ENCODE data around the gene FANCC. TPM values are rescaled to one million over a fixed set of nuclear protein-coding genes. Genes with fewer than 3 reads are reported as not detected.

Gene FANCC
- total RNA-seq, 1 experiment from 2014 or later: 19.4 TPM

DNA sequence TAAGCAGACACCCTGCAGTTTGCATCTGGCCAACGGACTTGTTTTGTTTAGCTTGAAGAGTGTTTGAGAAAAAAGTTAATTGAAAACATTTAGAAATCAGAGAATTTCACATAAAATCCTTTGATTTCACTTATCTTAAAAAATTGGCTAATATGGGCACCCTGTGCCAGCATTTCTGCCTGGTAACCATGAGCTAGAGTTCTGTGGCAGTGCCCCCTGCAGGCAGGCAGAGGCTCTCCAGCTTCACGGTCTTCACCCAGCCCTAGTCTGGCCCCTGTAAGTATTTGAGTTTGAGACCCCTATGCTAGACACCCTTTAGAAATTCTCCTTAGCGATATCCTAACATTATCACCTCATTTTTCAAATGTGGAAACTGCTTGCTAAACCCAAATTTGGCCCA lies 18.8 kb upstream of the FANCC start:
- BruUV-seq (replicated peaks): no TSS peak
- Histone ChIP-seq H3K4me3 (replicated peaks in 1 of 2; ENCODE audit: low read depth in 1 of 2, low read length in 2 of 2) (no peak overlapping the region), H3K4me2 (ENCODE audit: low read length) (no peak overlapping the region), H4K20me1 (ENCODE audit: insufficient read depth) (no peaks in the 10 kb centered on the region), H3K9me3 (ENCODE audit: control insufficient read depth in 1 of 2, insufficient read depth in 1 of 2, low read depth in 1 of 2, low read length in 2 of 2) (no peaks in the 10 kb centered on the region), H3K9ac (ENCODE audit: low read length) (no peak overlapping the region), H3K36me3 (ENCODE audit: control insufficient read depth in 1 of 2, insufficient read depth in 2 of 2, low read length in 2 of 2) (no peaks in the 10 kb centered on the region), H3K9me2 (ENCODE audit: insufficient read depth) (no peaks in the 10 kb centered on the region), H3K27ac (ENCODE audit: low read depth, low read length) (no peak overlapping the region), H3K4me1 (ENCODE audit: control insufficient read depth in 1 of 2, insufficient read depth in 2 of 2, low read length in 2 of 2) (no peaks in the 10 kb centered on the region), H3K27me3 (ENCODE audit: insufficient read depth, low read length) (no peaks in the 10 kb centered on the region), H2AFZ (ENCODE audit: low read depth, low read length, poor library complexity, severe bottlenecking) (no peak overlapping the region), H3K79me2 (ENCODE audit: insufficient read depth, low read length) (no peaks in the 10 kb centered on the region)
- intact Hi-C loops (cut with micrococcal nuclease): no loop called here
- ChIA-PET RAD21 (ENCODE audit: low non-redundant PET in 1 of 2, low total read pairs in 2 of 2, uncharacterized antibody in 2 of 2, unreplicated experiment in 2 of 2) (interaction anchor here in 1 of 2 experiments (0.5 kb wide), 1 partner anchor 120 kb away, joined by 3 read pairs; no protein-coding TSS in a partner anchor), POLR2A (no interaction called here), CTCF (interaction anchor here (0.8 to 1.4 kb wide), 11 partner anchors 9 to 209 kb away, joined by 3 to 7 read pairs (median 3); no protein-coding TSS in a partner anchor)
- DNase-seq (ENCODE audit: low read depth, low spot score) (no peak), ATAC-seq (peak; percentile 98)
- TF ChIP-seq EGR1 (IDR thresholded peaks at IDR 0.05; ENCODE audit: low read depth) (no peak), YY1 (IDR thresholded peaks at IDR 0.05; ENCODE audit: extremely low read depth, insufficient replicate concordance, low read depth, low read length) (no peak), SRF (IDR thresholded peaks at IDR 0.05; ENCODE audit: low read depth) (no peak), SIN3A (IDR thresholded peaks at IDR 0.05; ENCODE audit: low read depth) (no peak), ZFX (IDR thresholded peaks at IDR 0.05) (no peak), ZNF274 (IDR thresholded peaks at IDR 0.05; ENCODE audit: low read depth, low read length) (no peak), RAD21 (IDR thresholded peaks at IDR 0.05; ENCODE audit: low read depth) (peak; percentile 39; the same call in 1 of the 2 replicates)
- TF ChIP-seq, protein P1, sequence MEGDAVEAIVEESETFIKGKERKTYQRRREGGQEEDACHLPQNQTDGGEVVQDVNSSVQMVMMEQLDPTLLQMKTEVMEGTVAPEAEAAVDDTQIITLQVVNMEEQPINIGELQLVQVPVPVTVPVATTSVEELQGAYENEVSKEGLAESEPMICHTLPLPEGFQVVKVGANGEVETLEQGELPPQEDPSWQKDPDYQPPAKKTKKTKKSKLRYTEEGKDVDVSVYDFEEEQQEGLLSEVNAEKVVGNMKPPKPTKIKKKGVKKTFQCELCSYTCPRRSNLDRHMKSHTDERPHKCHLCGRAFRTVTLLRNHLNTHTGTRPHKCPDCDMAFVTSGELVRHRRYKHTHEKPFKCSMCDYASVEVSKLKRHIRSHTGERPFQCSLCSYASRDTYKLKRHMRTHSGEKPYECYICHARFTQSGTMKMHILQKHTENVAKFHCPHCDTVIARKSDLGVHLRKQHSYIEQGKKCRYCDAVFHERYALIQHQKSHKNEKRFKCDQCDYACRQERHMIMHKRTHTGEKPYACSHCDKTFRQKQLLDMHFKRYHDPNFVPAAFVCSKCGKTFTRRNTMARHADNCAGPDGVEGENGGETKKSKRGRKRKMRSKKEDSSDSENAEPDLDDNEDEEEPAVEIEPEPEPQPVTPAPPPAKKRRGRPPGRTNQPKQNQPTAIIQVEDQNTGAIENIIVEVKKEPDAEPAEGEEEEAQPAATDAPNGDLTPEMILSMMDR (IDR thresholded peaks at IDR 0.05 in 2 of 3, conservative IDR thresholded peaks at IDR 0.05 in 1 of 3; ENCODE audit: borderline replicate concordance in 1 of 3, insufficient read depth in 1 of 3, low read depth in 2 of 3, low read length in 2 of 3): peak; percentile 29 to 92 (median 79); a peak in 5 of 6 replicates
- TF ChIP-seq, protein P2, sequence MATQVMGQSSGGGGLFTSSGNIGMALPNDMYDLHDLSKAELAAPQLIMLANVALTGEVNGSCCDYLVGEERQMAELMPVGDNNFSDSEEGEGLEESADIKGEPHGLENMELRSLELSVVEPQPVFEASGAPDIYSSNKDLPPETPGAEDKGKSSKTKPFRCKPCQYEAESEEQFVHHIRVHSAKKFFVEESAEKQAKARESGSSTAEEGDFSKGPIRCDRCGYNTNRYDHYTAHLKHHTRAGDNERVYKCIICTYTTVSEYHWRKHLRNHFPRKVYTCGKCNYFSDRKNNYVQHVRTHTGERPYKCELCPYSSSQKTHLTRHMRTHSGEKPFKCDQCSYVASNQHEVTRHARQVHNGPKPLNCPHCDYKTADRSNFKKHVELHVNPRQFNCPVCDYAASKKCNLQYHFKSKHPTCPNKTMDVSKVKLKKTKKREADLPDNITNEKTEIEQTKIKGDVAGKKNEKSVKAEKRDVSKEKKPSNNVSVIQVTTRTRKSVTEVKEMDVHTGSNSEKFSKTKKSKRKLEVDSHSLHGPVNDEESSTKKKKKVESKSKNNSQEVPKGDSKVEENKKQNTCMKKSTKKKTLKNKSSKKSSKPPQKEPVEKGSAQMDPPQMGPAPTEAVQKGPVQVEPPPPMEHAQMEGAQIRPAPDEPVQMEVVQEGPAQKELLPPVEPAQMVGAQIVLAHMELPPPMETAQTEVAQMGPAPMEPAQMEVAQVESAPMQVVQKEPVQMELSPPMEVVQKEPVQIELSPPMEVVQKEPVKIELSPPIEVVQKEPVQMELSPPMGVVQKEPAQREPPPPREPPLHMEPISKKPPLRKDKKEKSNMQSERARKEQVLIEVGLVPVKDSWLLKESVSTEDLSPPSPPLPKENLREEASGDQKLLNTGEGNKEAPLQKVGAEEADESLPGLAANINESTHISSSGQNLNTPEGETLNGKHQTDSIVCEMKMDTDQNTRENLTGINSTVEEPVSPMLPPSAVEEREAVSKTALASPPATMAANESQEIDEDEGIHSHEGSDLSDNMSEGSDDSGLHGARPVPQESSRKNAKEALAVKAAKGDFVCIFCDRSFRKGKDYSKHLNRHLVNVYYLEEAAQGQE (IDR thresholded peaks at IDR 0.05; ENCODE audit: low read depth): no peak
